NCI-H1694 (cell line): ENCODE data around the gene EEF2K.

Experiments
- DNase-seq: peaks from one replicate; lab custom pipeline; 2025; lab: John Stamatoyannopoulos, UW

EEF2K gene

DNA sequence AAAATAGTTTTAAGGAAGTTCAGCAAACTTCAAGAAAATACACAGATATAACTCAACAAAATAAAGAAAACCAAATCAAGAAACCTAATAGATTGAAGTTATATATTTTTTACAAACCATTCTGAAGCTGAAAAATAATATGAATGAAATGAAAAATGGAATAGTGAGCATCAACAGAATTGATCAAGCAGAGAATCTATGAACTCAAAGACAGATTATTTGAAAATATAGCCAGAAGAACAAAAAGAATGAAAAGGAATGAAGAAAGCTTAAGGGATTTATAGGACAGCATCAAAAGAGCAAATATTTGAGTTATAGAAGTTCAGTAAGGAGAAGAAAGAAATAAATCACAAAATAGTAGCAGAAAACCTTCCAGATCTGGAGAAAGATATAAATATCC lies 130.5 kb downstream of the EEF2K start:
- DNase-seq: no peak

DNA sequence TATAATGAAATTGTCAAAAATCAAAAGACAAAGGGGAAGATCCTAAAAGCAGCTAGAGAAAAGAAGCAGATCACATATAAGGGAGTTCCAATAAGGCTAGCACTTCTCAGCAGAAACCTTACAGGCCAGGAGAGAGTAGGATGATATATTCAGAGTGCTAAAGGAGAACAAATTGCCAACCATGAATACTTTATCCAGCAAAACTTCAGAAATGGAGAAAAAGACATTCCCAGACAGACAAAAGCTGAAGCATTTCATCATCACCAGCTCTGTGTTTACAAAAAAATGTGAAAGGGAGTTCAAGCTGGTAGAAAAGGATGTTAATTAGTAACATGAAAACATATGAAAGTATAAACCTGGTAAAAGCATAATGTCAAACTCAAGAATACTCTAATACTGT lies 131.0 kb downstream of the EEF2K start:
- no peak for DNase-seq

DNA sequence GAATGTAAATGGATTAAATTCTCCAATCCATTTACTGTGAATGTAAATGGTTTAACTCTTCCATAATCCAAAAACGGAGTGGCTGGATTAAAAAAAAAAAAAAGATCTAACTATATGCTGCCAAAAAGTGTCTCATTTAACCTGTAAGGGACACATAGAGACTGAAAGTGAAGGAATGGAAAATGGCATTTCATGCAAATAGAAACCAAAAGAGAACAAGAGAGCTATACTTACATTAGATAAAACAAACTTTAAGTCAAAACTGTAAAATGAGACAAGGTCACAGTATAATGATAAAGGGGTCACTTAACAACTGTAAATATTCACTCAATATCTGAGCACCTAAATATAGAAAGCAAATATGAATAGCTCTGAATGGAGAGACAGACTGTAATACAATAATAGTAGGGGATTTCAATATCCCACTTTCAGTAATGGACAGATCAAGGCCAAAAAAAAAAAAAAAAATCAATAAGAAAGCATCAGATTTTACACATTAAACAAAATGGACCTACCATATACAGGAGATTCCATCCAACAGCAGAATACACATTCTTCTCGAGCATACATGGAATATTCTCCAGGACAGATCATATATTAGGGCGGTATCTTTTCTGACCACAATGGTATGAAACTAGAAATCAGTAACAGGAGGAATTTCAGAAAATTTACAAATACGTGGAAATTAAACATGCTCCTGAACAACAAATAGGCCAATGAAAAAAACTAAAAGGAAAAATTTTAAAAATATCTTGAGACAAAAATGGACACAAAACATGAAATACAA lies 132.0 kb downstream of the EEF2K start:
- no peak for DNase-seq
